GM19397 (cell line): ENCODE results near the gene CCBE1.
"Not testable (repeated sequence)": the region's sequence is repeated elsewhere in the genome, so short reads cannot be mapped to it uniquely, and the experiment has no call there.

ENCODE experiments used
- ATAC-seq: cut with Tn5 transposase; IDR thresholded peaks from one replicate; pipeline ENCODE4 v1.9.1; 2021; ENCODE audit warnings: mild to moderate bottlenecking, moderate library complexity; ENCODE audit not compliant: unreplicated experiment

CCBE1 gene

DNA sequence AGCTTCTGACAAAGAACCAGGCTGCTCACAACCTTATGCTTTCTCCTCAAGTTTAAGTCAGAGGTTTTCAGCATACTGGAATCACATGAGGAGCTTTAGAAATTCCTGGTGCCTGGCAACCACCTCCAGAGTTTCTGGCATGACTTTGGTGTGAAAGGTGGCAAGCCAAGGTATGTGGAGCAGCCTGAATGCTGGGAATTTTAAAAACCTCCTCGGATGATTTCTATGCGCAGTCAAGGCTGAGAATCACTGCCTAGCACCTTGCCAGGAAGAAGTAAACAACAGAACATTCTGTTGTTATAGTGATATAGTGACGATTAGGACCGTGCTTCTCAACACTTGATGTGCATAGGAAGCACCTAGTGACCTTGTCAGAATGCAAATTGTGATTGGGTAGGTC, 11.7 kb downstream of the CCBE1 start:
- ATAC-seq, result no peak

DNA sequence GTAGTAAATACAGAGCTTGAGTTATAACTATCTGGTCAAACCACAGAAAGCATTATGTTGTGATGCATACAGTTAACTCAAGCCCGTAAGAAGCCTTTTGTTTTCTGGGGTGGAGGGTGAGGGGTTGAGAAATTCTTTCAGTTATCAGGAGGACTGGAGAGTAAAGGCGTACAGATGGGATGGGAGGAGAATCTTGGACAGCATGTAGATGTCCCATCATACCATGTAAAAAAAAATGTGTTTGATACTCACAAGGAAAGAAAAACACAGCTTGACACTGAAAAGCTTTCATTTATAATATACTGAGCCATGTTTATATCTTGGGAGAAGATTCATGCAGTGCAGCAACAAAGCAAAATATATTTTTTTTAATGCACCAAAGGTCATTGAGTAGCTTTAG, 12.4 kb downstream of the CCBE1 start:
- no peak for ATAC-seq

DNA sequence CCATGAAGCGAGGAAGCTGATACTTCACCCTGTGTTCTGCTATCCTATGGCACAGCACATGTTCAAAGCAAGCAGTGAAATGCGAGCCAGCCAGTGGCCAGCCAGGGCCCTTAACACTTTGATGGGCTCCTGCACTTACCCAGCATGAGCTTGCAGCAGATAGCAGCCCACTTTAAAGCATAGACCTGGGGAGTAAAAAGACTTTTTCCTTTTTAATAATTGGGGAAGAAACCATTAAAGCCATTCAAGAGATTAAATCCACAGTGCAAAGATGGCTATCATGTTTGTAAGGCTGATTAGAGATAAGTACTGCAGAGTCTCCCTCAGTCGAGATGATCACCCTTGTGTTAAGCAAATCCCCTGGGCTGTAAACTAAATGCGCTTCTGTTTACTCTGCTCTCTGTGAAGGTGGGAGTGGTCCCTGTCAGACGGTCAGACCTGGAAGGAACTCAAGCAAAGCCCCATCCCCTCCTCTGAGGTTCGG, 15.7 kb downstream of the CCBE1 start:
- ATAC-seq, result no peak

GRCh38 chr18:59681051-59681450, 16.2 kb downstream of the CCBE1 start:
- no peak for ATAC-seq

GRCh38 chr18:59675346-59675745, 21.9 kb downstream of the CCBE1 start:
- ATAC-seq, result no peak

DNA sequence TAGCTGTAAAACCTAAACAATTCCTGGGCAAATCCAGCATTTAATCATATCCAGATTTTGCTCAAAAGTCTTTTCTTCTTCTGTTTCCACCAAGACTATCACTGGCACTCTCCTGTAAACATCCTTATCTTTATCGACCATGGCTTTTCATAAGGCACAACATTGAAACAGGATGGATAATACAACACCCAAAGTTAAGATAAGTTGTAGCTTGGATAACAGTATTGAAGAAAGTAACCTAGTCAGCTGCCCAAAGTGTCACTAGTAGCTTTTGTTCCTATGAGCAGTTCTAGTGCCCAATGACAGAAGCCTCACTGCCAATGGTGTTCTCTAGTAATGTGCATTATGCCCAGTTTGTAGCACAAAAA, 22.3 kb downstream of the CCBE1 start:
- ATAC-seq, result no peak

GRCh38 chr18:59674186-59674902, 22.9 kb downstream of the CCBE1 start:
- no peak for ATAC-seq

DNA sequence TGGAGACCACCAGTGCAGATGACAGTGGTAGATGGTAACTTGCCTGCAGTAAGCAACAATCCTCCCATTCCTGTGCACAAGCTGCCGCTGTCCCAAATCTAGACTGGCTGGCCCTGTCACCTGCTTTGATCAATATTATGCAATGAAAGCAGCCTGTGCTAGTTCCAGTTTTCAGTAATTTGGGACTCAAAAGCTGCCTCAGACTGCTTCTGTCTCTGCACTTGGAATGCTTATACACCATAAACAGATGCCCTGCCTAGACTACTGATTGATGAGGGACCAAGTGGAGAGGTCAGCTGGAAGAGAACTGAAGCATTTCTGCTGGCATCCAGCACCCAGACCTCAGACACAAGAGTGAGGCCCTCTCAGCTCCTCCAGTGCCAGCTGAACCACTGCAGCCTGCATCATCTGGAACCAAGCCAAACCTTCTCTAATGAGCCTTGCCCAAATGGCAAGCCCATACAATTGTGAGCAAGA, 24.9 kb downstream of the CCBE1 start:
- ATAC-seq, result no peak

DNA sequence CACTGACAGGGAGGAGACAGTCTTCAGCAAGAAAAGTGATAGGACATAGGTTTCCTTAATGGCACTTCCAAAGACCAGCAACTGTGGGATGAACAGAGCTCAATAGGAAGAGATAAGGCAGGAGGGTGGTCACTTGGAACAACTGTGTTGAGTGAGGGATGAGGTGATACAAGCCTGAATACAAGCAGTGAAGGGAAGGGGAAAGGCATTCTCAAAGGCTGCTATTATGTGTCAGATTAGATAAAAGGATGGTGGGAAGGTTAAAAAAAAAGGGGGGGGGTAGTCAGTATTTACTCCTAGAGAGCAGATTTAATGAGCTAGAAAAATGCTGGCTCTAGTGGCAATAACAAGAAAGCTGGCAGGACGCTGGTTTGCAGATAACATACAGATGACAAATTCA, 25.7 kb downstream of the CCBE1 start:
- no peak for ATAC-seq

DNA sequence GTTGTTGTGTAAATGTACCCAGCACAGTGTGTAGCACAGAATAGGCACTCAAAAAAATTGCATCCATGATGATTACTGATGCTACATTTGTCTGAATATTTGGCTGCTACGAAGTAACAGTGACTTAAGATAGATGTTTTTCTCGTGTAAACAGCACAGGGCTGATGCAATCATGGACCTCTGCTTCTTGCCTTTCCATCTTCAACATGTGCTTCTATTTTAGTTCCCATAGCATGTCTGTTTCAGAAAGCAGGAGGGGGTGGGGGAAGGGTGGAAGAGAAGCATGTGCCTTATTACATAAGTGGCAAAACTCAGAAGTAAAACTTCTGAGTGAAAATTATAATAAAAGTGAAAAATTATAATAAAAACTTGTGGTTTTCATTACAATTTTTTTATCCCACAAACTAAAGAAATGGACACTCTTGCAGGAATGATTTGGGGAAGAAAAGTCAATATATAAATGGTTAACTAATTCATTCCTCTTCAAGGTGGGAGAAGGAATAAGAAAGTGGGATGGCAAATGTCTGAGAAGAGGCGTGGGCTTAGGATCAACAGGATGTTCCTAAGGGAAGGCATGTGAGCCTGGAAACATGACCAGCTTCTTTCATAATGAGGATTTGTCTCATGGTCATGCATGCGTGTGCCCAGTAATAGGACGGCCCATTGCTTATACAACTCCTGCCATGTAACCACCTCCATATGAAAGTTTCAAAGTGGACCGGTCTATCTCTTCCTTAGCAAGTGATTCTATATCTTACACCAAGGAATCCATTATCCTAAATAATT, 27.2 kb downstream of the CCBE1 start:
- no peak for ATAC-seq

DNA sequence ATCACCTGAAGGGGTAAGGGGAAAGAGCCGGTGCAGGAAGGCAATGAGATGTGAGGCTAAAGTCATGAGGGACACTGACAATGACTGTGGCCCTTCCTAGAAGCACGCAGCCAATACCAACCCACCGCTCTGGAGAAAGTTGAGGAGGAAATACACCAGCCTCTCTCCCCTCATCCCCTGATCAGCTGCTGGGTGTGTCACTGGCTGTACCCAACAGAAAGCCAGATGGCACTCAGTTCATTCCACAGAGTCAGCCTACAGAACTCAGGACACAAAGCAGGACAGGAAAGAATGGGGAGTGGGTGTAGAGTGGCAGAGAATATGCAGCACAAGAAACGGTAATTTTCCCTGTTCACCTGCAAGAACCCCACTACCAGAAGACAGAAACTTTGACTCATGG, 29.7 kb downstream of the CCBE1 start:
- no peak for ATAC-seq

DNA sequence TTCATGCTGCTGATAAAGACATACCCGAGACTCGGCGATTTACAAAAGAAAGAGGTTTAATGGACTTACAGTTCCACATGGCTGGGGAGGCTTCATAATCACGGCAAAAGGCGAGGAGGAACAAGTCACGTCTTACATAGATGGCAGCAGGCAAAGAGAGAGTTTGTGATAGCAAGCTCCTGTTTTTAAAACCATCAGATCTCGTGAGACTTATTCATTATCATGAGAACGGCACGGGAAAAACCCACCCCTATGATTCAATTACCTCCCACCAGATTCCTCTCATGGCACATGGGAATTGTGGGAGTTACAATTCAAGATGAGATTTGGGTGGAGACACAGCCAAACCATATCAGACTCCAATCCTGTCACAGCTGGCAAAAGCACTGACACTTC, 31.2 kb downstream of the CCBE1 start:
- ATAC-seq, result not testable (repeated sequence)

DNA sequence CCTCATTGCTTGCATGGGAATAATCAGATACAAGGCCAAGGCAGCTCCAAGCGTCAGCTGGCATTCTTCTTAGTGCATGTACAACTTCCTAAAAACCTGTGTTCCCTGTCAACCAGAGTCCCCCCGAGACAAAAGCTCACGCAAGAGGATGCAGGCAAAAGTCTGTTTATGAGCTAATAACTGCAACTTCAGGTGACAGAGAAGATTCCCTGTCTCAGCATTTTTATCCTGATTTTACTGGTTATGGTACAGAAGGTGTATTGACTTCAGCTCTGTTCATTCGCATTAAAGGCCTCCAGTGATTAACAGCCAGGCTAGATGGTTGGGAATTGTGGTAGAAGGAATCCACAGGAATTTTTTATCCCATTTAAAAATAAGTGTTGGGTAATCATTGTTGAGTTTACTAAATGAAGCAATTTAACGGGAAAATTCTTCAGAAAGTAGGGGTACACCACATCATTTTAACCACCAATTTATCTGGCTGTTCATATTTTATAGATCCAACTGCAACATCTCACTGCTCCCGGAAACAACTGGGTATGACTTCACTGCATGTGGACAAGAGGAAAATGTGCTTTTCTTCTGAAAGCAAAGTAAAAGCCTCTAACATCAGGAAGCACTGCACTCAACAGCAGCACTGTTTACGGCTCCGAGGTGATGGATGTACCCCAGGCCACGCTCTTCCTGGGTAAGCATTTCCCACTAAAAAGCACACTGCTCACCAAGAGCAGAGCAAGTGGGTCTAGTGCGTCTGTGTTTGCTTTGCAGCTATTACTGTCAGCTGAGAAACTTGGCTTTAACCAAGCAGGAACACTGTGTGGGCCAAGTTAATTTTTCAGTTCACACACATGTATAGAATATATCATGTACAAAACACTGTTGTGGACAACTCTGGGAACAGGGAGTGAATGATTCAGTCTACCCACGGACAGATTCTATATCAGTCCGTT, 31.9 kb downstream of the CCBE1 start:
- ATAC-seq, result no peak

DNA sequence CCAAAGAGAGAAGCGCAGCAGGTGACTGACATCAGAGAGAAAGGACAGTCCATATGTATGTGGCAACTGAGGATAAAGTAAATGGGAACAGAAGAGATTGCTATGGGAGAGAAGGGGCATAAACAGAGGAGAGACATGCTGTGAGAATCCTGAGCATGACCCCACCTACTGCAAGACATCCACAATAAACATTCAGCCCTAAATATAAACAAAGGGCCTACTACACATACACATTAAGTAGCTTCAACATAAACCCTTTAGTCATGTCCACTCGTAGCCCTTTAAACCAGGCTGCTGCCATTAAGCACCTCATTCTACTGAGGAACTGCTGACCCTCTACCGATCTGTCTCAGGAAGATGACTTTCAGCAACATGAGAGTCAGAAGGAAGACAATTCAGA, 32.9 kb downstream of the CCBE1 start:
- no peak for ATAC-seq

DNA sequence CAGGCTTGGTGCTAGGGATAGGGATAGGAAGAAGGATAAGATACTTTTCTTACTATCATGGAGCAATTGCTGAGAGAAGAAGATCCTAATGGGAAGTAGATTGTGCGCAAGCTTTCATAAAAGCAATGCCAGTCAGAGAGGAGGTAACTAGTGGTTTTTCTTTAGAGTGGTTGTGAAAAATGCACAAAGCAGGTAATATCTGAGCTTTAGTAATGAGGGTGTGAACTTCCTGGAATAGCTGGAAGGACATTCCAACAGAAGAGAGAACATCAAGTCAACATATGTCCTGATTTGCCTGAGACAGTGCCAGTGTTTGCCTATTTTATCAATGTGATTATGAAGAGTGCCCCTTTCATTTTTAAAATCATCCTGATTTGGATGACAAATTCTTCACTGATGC, 34.1 kb downstream of the CCBE1 start:
- no peak for ATAC-seq

- ATAC-seq, result no peak
Observed at GRCh38 chr18:59661891-59662701, 35.1 kb downstream of the CCBE1 start.

DNA sequence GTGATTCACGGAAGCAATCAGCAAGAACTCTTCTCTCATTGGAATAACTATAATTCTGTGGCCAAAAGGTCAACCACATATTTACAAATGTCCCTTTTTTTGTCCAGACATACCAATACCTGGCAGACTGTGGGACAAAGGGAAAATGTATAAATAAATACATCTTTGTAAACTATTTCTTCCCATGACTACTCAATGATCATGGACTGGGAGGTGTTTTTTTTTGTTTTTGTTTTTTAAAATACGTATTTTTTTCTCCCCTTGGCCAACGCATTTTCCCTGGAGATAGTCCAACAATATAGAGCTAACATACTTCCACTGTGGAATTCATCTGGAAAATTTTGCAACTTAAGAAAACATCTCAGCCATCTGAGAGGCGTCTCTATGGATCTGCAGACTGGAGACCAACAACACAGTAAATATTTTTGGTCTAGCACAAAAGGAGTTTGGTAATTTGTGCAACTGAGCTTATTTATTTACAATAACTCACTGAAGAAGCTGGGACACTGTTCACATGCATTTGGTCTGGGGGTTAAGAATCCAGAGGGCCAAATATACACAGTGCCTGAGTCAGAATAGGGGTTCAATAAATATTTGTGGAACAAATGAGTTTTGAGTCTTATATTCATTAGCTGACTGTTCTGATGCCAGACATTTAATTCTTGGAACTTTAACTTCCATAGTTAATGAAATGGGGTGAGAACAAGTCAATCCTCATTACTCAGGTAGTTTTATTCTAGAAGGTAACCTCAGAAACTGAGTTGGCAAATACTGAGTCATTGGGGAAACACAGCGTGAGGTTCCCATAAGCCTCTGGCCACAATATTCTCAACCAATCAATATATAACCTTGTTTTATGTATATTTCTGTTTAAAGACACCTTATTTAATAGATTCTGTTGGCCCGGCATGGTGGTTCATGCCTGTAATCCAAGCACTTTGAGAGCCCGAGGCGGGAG, 36.2 kb downstream of the CCBE1 start:
- ATAC-seq, result no peak

DNA sequence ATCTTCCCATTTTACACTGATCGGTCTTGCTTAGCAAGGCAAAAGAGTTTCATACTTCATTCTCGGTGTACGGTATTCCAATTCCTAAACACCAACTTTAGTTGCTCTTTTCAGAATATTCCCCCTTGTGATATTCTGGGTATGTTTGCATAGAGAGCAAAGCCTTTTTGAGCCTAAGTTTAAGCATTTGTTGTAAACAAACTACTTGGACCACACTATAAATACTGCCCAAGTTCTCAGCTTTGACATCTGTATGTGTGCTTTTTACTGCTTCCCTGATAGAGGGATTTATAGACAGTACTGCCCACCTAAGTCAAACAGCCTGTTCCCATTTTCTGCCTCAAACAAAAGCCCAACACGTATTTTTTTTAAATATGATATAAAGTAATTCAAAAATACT, 36.9 kb downstream of the CCBE1 start:
- ATAC-seq, result no peak

GRCh38 chr18:59659508-59660170, 37.6 kb downstream of the CCBE1 start:
- ATAC-seq, result no peak
